Bronchial epithelial cell (primary cell): Measurements from ENCODE around the gene SMYD4. TPM values are rescaled to one million over a fixed set of nuclear protein-coding genes. Genes with fewer than 3 reads are reported as not detected.

Source experiments
- DNase-seq: peaks from one replicate; pipeline ENCODE4 v3.0.0-alpha.2; 2010; ENCODE audit warnings: low read depth
- FAIRE-seq: peaks from 2 replicates; lab custom pipeline; 2011; peaks lifted over from hg19 to GRCh38; lab: Jason Lieb, UNC
- H3K27me3 ChIP-seq: 2 replicates; pipeline ENCODE4 v1.5.1; 2011; ENCODE audit warnings: low read length; ENCODE audit not compliant: control insufficient read depth, insufficient read depth
- H3K36me3 ChIP-seq: 2 replicates; pipeline ENCODE4 v1.5.1; 2011; ENCODE audit warnings: low read length; ENCODE audit not compliant: control insufficient read depth, insufficient read depth
- H3K4me3 ChIP-seq: 2 replicates; pipeline ENCODE4 v1.5.1; 2011; ENCODE audit warnings: mild to moderate bottlenecking, low read depth, low read length, control low read depth
- CTCF ChIP-seq: IDR thresholded peaks from 2 replicates; pipeline ENCODE4 v1.5.1; 2011; ENCODE audit warnings: mild to moderate bottlenecking, moderate library complexity, low read length, control low read depth, inconsistent platforms; ENCODE audit not compliant: insufficient read depth, severe bottlenecking
- total RNA-seq: library from RNA; depleted of rRNA; stranded (reverse); fragments of >200 nt; gene quantifications from 2 replicates; pipeline ENCODE4 v1.2.1, GENCODE V29; 2014

The SMYD4 gene
- total RNA-seq, 1 donor from 2014 or later: 7.9 TPM

GRCh38 chr17:1737531-1738291 is 92.0 kb downstream of the SMYD4 start:
- no peak for TF ChIP-seq CTCF
- FAIRE-seq: no peak
- no peak for DNase-seq
- Histone ChIP-seq H3K36me3 (peaks cover 16% of the 10 kb centered on the region), H3K27me3 (no peaks in the 10 kb centered on the region), H3K4me3 (no peak overlapping the region)

- Histone ChIP-seq H3K36me3 (peaks cover 17% of the 10 kb centered on the region), H3K27me3 (no peaks in the 10 kb centered on the region), H3K4me3 (no peak overlapping the region)
- DNase-seq (peak; percentile 64), FAIRE-seq (no peak)
- no peak for TF ChIP-seq CTCF
Observed at GRCh38 chr17:1736348-1737281, 93.1 kb downstream of the SMYD4 start.

- TF ChIP-seq CTCF: no peak
- Histone ChIP-seq H3K27me3 (no peaks in the 10 kb centered on the region), H3K36me3 (peaks cover 17% of the 10 kb centered on the region), H3K4me3 (no peak overlapping the region)
- DNase-seq (no peak), FAIRE-seq (peak; percentile 60)
Observed at GRCh38 chr17:1735834-1736347, 93.8 kb downstream of the SMYD4 start.

GRCh38 chr17:1735418-1735817 is 94.3 kb downstream of the SMYD4 start:
- DNase-seq (no peak), FAIRE-seq (no peak)
- no peaks in the 10 kb centered on the region for H3K27me3 ChIP-seq
- H3K4me3 ChIP-seq: no peak overlapping the region
- peaks cover 17% of the 10 kb centered on the region for H3K36me3 ChIP-seq
- TF ChIP-seq CTCF: no peak

GRCh38 chr17:1733759-1734158 is 95.9 kb downstream of the SMYD4 start:
- H3K36me3 ChIP-seq: peaks cover 17% of the 10 kb centered on the region
- H3K27me3 ChIP-seq: no peaks in the 10 kb centered on the region
- TF ChIP-seq CTCF: no peak
- FAIRE-seq (no peak), DNase-seq (no peak)
- H3K4me3 ChIP-seq: no peak overlapping the region
